GM23338 (cell line): ENCODE data around the gene DMRT1. TPM values are rescaled to one million over a fixed set of nuclear protein-coding genes. Genes with fewer than 3 reads are reported as not detected.

Experiments
- ATAC-seq: fragments of 200-7000 bp; cut with Tn5 transposase; 3 replicates; pipeline ENCODE4 v1.9.1; 2020
- DNase-seq: peaks from one replicate; pipeline ENCODE4 v3.0.0-alpha.2; 2015; ENCODE audit warnings: low spot score
- H2AFZ ChIP-seq: fragments of 200-600 bp; sonication (generic); 2 replicates; pipeline ENCODE4 v1.8.0; 2016; ENCODE audit warnings: antibody characterized with exemption, mild to moderate bottlenecking, moderate library complexity
- H3F3A ChIP-seq: fragments of 200-600 bp; sonication (generic); replicated peaks from 2 replicates; pipeline ENCODE4 v1.8.0; 2017; ENCODE audit warnings: antibody characterized with exemption, mixed run types, low read depth
- H3K27ac ChIP-seq: fragments of 200-600 bp; sonication (generic); 2 replicates; pipeline ENCODE4 v1.6.1; 2016; ENCODE audit warnings: low read depth
- H3K27me3 ChIP-seq: fragments of 200-600 bp; sonication (generic); 2 replicates; pipeline ENCODE4 v1.8.0; 2016; ENCODE audit warnings: mild to moderate bottlenecking, mixed run types, moderate library complexity; ENCODE audit not compliant: insufficient read depth
- H3K36me3 ChIP-seq: fragments of 200-600 bp; sonication (generic); 2 replicates; pipeline ENCODE4 v1.8.0; 2016; ENCODE audit warnings: mild to moderate bottlenecking; ENCODE audit not compliant: insufficient read depth
- H3K4me1 ChIP-seq: fragments of 200-600 bp; sonication (generic); 2 replicates; pipeline ENCODE4 v1.8.0; 2016; ENCODE audit warnings: mild to moderate bottlenecking, moderate library complexity; ENCODE audit not compliant: insufficient read depth
- H3K4me2 ChIP-seq: fragments of 200-600 bp; sonication (generic); 2 replicates; pipeline ENCODE4 v1.7.1; 2017; ENCODE audit warnings: mixed run types
- H3K4me3 ChIP-seq: fragments of 200-600 bp; sonication (generic); 2 replicates; pipeline ENCODE4 v1.6.1; 2016; ENCODE audit warnings: mixed run types
- H3K79me2 ChIP-seq: fragments of 200-600 bp; sonication (generic); replicated peaks from 2 replicates; pipeline ENCODE4 v1.8.0; 2017; ENCODE audit warnings: mild to moderate bottlenecking; ENCODE audit not compliant: insufficient read depth
- H3K9me2 ChIP-seq: fragments of 200-600 bp; sonication (generic); 2 replicates; pipeline ENCODE4 v1.8.0; 2017; ENCODE audit not compliant: insufficient read depth
- H4K20me1 ChIP-seq: fragments of 200-600 bp; sonication (generic); replicated peaks from 2 replicates; pipeline ENCODE4 v1.8.0; 2017; ENCODE audit warnings: mild to moderate bottlenecking; ENCODE audit not compliant: insufficient read depth
- H3K27ac Mint-ChIP-seq: 2 replicates; pipeline ENCODE4 v1.8.0; 2020; ENCODE audit warnings: inconsistent platforms, mild to moderate bottlenecking, moderate library complexity, mixed read lengths
- H3K27me3 Mint-ChIP-seq: 3 replicates; pipeline ENCODE4 v1.8.0; 2022; ENCODE audit warnings: low read depth, mild to moderate bottlenecking, moderate library complexity, mixed read lengths, inconsistent platforms; ENCODE audit not compliant: insufficient read depth, poor library complexity
- H3K36me3 Mint-ChIP-seq: 3 replicates; pipeline ENCODE4 v1.8.0; 2021; ENCODE audit warnings: low read depth, mild to moderate bottlenecking, inconsistent platforms, moderate library complexity, mixed read lengths
- H3K4me1 Mint-ChIP-seq: 3 replicates; pipeline ENCODE4 v1.8.0; 2020; ENCODE audit warnings: mild to moderate bottlenecking, inconsistent platforms, mixed read lengths
- H3K4me3 Mint-ChIP-seq: 3 replicates; pipeline ENCODE4 v1.8.0; 2021; ENCODE audit warnings: moderate library complexity, mild to moderate bottlenecking, inconsistent platforms, mixed read lengths
- H3K9me3 Mint-ChIP-seq: 3 replicates; pipeline ENCODE4 v1.8.0; 2020; ENCODE audit warnings: moderate library complexity, mild to moderate bottlenecking, inconsistent platforms, mixed read lengths
- EZH2 ChIP-seq: fragments of 200-600 bp; sonication (generic); IDR thresholded peaks from one replicate; pipeline ENCODE4 v1.8.0; 2017; ENCODE audit warnings: antibody characterized with exemption, mild to moderate bottlenecking, low read depth; ENCODE audit not compliant: unreplicated experiment
- EZH2phosphoT487 ChIP-seq: fragments of 200-600 bp; sonication (generic); IDR thresholded peaks from one replicate; pipeline ENCODE4 v1.8.1; 2018; ENCODE audit warnings: antibody characterized with exemption; ENCODE audit not compliant: unreplicated experiment
- NANOG ChIP-seq: IDR thresholded peaks from 2 replicates; pipeline ENCODE4 v1.6.1; 2016; ENCODE audit warnings: antibody characterized with exemption, borderline replicate concordance
- POLR2AphosphoS5 ChIP-seq: IDR thresholded peaks from 2 replicates; pipeline ENCODE4 v1.6.1; 2016; ENCODE audit warnings: antibody characterized with exemption, low read depth
- STAT1 ChIP-seq: IDR thresholded peaks from one replicate; pipeline ENCODE4 v1.6.1; 2016; ENCODE audit warnings: antibody characterized with exemption; ENCODE audit not compliant: unreplicated experiment
- ZNF114 ChIP-seq: fragments of 250-450 bp; sonication (Bioruptor Pico); IDR thresholded peaks from 2 replicates; pipeline ENCODE4 v1.5.0; 2020; ENCODE audit warnings: mild to moderate bottlenecking, moderate library complexity
- ZNF331 ChIP-seq: fragments of 250-450 bp; sonication (Bioruptor Pico); IDR thresholded peaks from 2 replicates; pipeline ENCODE4 v1.5.0; 2020; ENCODE audit warnings: low read depth, mild to moderate bottlenecking, moderate library complexity
- polyA plus RNA-seq: library from polyadenylated mRNA; unstranded; fragments of >200 nt; fragmentation: Nextera tagmentation; extraction: Ambion mirVana; gene quantifications from 2 replicates; pipeline ENCODE4 v1.2.1, GENCODE V29; 2016
- total RNA-seq: library from RNA; depleted of rRNA; stranded (reverse); fragments of >200 nt; shearing (Covaris generic); gene quantifications from 2 replicates; pipeline ENCODE4 v1.2.3, GENCODE V29; 2014
- TF ChIP-seq, protein P1 (sequence below): fragments of 250-450 bp; sonication (Bioruptor Pico); IDR thresholded peaks from 2 replicates; pipeline ENCODE4 v1.5.0; 2020; ENCODE audit warnings: mild to moderate bottlenecking, moderate library complexity
- TF ChIP-seq, protein P2 (sequence below): IDR thresholded peaks from one replicate; pipeline ENCODE4 v1.6.1; 2018; ENCODE audit warnings: antibody characterized with exemption; ENCODE audit not compliant: unreplicated experiment
- TF ChIP-seq, protein P3 (sequence below), 2 experiments: fragments of 200-600 bp in 1 of 2; sonication (generic) in 1 of 2; conservative IDR thresholded peaks; 2 replicates each; pipeline versions ENCODE4 v1.5.1 to v1.6.1; 2016 to 2017; ENCODE audit warnings: antibody characterized with exemption in 2 of 2, low read depth in 2 of 2, mild to moderate bottlenecking in 2 of 2, moderate library complexity in 1 of 2

The DMRT1 gene
- total and polyA plus RNA-seq, 2 experiments from 2014 or later = not detected

DNA sequence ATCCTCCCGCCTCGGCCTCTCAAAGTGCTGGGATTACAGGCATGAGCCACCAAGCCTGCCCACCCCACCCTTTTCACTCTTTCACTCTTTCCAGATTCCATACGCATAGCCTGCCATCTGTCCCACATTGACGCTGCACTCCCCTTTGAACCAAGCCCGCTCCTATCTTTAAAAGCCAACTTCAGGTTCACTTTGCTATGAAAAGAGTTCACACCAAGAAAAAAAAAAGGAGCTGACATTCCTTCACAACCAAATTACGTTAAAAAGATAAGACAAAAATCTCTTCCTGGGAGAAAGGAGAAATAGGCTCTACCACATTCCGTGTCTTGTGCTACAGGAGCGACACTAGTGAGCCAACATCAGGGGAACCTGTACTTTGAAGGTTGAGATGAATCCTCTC, 41.5 kb downstream of the DMRT1 start (continued):
- TF ChIP-seq, protein P1, sequence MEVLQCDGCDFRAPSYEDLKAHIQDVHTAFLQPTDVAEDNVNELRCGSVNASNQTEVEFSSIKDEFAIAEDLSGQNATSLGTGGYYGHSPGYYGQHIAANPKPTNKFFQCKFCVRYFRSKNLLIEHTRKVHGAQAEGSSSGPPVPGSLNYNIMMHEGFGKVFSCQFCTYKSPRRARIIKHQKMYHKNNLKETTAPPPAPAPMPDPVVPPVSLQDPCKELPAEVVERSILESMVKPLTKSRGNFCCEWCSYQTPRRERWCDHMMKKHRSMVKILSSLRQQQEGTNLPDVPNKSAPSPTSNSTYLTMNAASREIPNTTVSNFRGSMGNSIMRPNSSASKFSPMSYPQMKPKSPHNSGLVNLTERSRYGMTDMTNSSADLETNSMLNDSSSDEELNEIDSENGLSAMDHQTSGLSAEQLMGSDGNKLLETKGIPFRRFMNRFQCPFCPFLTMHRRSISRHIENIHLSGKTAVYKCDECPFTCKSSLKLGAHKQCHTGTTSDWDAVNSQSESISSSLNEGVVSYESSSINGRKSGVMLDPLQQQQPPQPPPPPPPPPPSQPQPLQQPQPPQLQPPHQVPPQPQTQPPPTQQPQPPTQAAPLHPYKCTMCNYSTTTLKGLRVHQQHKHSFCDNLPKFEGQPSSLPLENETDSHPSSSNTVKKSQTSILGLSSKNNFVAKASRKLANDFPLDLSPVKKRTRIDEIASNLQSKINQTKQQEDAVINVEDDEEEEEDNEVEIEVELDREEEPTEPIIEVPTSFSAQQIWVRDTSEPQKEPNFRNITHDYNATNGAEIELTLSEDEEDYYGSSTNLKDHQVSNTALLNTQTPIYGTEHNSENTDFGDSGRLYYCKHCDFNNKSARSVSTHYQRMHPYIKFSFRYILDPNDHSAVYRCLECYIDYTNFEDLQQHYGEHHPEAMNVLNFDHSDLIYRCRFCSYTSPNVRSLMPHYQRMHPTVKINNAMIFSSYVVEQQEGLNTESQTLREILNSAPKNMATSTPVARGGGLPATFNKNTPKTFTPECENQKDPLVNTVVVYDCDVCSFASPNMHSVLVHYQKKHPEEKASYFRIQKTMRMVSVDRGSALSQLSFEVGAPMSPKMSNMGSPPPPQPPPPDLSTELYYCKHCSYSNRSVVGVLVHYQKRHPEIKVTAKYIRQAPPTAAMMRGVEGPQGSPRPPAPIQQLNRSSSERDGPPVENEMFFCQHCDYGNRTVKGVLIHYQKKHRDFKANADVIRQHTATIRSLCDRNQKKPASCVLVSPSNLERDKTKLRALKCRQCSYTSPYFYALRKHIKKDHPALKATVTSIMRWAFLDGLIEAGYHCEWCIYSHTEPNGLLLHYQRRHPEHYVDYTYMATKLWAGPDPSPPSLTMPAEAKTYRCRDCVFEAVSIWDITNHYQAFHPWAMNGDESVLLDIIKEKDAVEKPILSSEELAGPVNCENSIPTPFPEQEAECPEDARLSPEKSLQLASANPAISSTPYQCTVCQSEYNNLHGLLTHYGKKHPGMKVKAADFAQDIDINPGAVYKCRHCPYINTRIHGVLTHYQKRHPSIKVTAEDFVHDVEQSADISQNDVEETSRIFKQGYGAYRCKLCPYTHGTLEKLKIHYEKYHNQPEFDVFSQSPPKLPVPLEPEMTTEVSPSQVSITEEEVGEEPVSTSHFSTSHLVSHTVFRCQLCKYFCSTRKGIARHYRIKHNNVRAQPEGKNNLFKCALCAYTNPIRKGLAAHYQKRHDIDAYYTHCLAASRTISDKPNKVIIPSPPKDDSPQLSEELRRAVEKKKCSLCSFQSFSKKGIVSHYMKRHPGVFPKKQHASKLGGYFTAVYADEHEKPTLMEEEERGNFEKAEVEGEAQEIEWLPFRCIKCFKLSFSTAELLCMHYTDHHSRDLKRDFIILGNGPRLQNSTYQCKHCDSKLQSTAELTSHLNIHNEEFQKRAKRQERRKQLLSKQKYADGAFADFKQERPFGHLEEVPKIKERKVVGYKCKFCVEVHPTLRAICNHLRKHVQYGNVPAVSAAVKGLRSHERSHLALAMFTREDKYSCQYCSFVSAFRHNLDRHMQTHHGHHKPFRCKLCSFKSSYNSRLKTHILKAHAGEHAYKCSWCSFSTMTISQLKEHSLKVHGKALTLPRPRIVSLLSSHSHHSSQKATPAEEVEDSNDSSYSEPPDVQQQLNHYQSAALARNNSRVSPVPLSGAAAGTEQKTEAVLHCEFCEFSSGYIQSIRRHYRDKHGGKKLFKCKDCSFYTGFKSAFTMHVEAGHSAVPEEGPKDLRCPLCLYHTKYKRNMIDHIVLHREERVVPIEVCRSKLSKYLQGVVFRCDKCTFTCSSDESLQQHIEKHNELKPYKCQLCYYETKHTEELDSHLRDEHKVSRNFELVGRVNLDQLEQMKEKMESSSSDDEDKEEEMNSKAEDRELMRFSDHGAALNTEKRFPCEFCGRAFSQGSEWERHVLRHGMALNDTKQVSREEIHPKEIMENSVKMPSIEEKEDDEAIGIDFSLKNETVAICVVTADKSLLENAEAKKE (CRISPR knock-in tag) = no peak
- TF ChIP-seq, protein P2, sequence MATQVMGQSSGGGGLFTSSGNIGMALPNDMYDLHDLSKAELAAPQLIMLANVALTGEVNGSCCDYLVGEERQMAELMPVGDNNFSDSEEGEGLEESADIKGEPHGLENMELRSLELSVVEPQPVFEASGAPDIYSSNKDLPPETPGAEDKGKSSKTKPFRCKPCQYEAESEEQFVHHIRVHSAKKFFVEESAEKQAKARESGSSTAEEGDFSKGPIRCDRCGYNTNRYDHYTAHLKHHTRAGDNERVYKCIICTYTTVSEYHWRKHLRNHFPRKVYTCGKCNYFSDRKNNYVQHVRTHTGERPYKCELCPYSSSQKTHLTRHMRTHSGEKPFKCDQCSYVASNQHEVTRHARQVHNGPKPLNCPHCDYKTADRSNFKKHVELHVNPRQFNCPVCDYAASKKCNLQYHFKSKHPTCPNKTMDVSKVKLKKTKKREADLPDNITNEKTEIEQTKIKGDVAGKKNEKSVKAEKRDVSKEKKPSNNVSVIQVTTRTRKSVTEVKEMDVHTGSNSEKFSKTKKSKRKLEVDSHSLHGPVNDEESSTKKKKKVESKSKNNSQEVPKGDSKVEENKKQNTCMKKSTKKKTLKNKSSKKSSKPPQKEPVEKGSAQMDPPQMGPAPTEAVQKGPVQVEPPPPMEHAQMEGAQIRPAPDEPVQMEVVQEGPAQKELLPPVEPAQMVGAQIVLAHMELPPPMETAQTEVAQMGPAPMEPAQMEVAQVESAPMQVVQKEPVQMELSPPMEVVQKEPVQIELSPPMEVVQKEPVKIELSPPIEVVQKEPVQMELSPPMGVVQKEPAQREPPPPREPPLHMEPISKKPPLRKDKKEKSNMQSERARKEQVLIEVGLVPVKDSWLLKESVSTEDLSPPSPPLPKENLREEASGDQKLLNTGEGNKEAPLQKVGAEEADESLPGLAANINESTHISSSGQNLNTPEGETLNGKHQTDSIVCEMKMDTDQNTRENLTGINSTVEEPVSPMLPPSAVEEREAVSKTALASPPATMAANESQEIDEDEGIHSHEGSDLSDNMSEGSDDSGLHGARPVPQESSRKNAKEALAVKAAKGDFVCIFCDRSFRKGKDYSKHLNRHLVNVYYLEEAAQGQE = no peak
- TF ChIP-seq EZH2 (no peak), POLR2AphosphoS5 (no peak)

DNA sequence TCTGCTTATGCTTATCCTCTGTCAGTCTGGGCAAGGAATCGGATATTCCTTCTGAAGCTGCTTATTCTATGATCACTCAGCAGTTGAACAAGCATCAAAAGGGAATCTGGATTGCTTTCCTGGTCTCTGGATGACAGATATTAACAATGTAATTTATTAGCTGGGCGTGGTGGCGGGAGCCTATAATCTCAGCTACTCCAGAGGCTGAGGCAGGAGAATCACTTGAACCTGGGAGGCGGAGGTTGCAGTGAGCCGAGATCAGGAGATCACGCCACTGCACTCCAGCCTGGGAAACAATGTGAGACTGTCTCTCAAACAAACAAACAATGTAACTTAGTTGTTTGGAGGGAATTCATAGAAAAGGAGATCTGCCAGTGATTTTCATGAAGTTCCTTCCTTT, 45.4 kb downstream of the DMRT1 start:
- ATAC-seq (no peak), DNase-seq (no peak)
- no peaks in the 10 kb centered on the region for H3K9me2 ChIP-seq
- no peaks in the 10 kb centered on the region for H3K4me1 ChIP-seq
- no peak overlapping the region for H3K4me2 ChIP-seq
- no peaks in the 10 kb centered on the region for H3K79me2 ChIP-seq
- no peaks in the 10 kb centered on the region for H3K9me3 Mint-ChIP-seq
- H3F3A ChIP-seq = no peaks in the 10 kb centered on the region
- no peak overlapping the region for H3K4me3 Mint-ChIP-seq
- no peaks in the 10 kb centered on the region for H3K36me3 Mint-ChIP-seq
- H3K4me3 ChIP-seq = no peak overlapping the region
- no peaks in the 10 kb centered on the region for H4K20me1 ChIP-seq
- TF ChIP-seq ZNF331 (CRISPR knock-in tag) (no peak), NANOG (no peak), EZH2 (no peak), STAT1 (no peak), ZNF114 (CRISPR knock-in tag) (no peak), EZH2phosphoT487 (no peak)
- TF ChIP-seq, protein P2 = no peak
- TF ChIP-seq, protein P3, sequence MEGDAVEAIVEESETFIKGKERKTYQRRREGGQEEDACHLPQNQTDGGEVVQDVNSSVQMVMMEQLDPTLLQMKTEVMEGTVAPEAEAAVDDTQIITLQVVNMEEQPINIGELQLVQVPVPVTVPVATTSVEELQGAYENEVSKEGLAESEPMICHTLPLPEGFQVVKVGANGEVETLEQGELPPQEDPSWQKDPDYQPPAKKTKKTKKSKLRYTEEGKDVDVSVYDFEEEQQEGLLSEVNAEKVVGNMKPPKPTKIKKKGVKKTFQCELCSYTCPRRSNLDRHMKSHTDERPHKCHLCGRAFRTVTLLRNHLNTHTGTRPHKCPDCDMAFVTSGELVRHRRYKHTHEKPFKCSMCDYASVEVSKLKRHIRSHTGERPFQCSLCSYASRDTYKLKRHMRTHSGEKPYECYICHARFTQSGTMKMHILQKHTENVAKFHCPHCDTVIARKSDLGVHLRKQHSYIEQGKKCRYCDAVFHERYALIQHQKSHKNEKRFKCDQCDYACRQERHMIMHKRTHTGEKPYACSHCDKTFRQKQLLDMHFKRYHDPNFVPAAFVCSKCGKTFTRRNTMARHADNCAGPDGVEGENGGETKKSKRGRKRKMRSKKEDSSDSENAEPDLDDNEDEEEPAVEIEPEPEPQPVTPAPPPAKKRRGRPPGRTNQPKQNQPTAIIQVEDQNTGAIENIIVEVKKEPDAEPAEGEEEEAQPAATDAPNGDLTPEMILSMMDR (conservative IDR thresholded peaks at IDR 0.05; ENCODE audit: low read depth in 2 of 2) = no peak
- H3K27me3 Mint-ChIP-seq = peaks cover 10% of the 10 kb centered on the region
- H3K27ac Mint-ChIP-seq = no peak overlapping the region
- H3K27me3 ChIP-seq = peaks cover 2% of the 10 kb centered on the region; the same call in 1 of the 2 replicates
- H3K27ac ChIP-seq = no peak overlapping the region
- no peaks in the 10 kb centered on the region; the same call in 2 of the 3 replicates for H3K4me1 Mint-ChIP-seq
- H2AFZ ChIP-seq = no peak overlapping the region
- H3K36me3 ChIP-seq = no peaks in the 10 kb centered on the region
